A673 (cell line): Measurements from ENCODE around the gene ATP4A. TPM values are rescaled to one million over a fixed set of nuclear protein-coding genes. Genes with fewer than 3 reads are reported as not detected.
"Not testable (repeated sequence)": the region's sequence is repeated elsewhere in the genome, so short reads cannot be mapped to it uniquely, and the experiment has no call there.

Experiments
- BruUV-seq: library from RNA; stranded (reverse); fragments of 400-500 nt; replicated peaks from 2 replicates; lab custom pipeline; 2021; lab: Mats Ljungman, UMichigan
- CTCF ChIA-PET: fragments of 300-600 bp; sonication (Branson Sonifier 250); formaldehyde crosslinking; loops from one replicate; lab custom pipeline; 2022; ENCODE audit warnings: antibody characterized with exemption; lab: Charles Lee
- POLR2A ChIA-PET: fragments of 300-600 bp; sonication (Branson Sonifier 250); formaldehyde crosslinking; loops from one replicate; lab custom pipeline; 2022; ENCODE audit warnings: antibody characterized with exemption; ENCODE audit not compliant: low non-redundant PET; lab: Charles Lee
- DNase-seq: peaks from one replicate; pipeline ENCODE4 v3.0.0-alpha.2; 2015; ENCODE audit warnings: low spot score
- H3K27ac ChIP-seq: fragments of 200-600 bp; sonication (generic); 2 replicates; pipeline ENCODE4 v1.5.1; 2016; ENCODE audit warnings: mixed run types, low read depth, mild to moderate bottlenecking, mixed read lengths, antibody characterized with exemption, low read length; ENCODE audit not compliant: poor library complexity, severe bottlenecking
- H3K27me3 ChIP-seq: fragments of 200-600 bp; sonication (generic); replicated peaks from 2 replicates; pipeline ENCODE4 v1.6.1; 2017; ENCODE audit warnings: mixed run types, low read depth, mild to moderate bottlenecking, mixed read lengths, antibody characterized with exemption, low read length; ENCODE audit not compliant: insufficient read depth, poor library complexity
- H3K36me3 ChIP-seq: fragments of 200-600 bp; sonication (generic); 2 replicates; pipeline ENCODE4 v1.6.1; 2016; ENCODE audit warnings: mixed run types, mild to moderate bottlenecking, mixed read lengths, antibody characterized with exemption, low read length; ENCODE audit not compliant: insufficient read depth, poor library complexity, severe bottlenecking
- H3K4me1 ChIP-seq: fragments of 200-600 bp; sonication (generic); 2 replicates; pipeline ENCODE4 v1.6.1; 2017; ENCODE audit warnings: mixed run types, mild to moderate bottlenecking, mixed read lengths, antibody characterized with exemption, low read length; ENCODE audit not compliant: insufficient read depth, poor library complexity, severe bottlenecking
- H3K4me3 ChIP-seq: fragments of 200-600 bp; sonication (generic); 2 replicates; pipeline ENCODE4 v1.5.1; 2016; ENCODE audit warnings: low read depth, mixed run types, mild to moderate bottlenecking, mixed read lengths, low read length; ENCODE audit not compliant: poor library complexity, severe bottlenecking
- H3K9me3 ChIP-seq: fragments of 200-600 bp; sonication (generic); 2 replicates; pipeline ENCODE4 v1.6.1; 2016; ENCODE audit warnings: mixed run types, low read depth, mild to moderate bottlenecking, mixed read lengths, antibody characterized with exemption, low read length; ENCODE audit not compliant: poor library complexity, severe bottlenecking
- CTCF ChIP-seq: fragments of 300-800, 200-600 bp; sonication (generic); conservative IDR thresholded peaks from 2 replicates; pipeline ENCODE4 v1.5.1; 2017; ENCODE audit warnings: low read depth, mild to moderate bottlenecking, antibody characterized with exemption, low read length, moderate library complexity, mixed read lengths
- EZH2 ChIP-seq: fragments of 200-600 bp; sonication (generic); IDR thresholded peaks from 2 replicates; pipeline ENCODE4 v1.6.1; 2017; ENCODE audit warnings: borderline replicate concordance, low read depth, mild to moderate bottlenecking, mixed read lengths, antibody characterized with exemption, low read length; ENCODE audit not compliant: poor library complexity, severe bottlenecking
- intact Hi-C: fragments of 100-400 bp; cut with micrococcal nuclease; formaldehyde crosslinking; loops from one replicate; pipeline ENCODE4 v1.10.0; 2022; ENCODE audit not compliant: unreplicated experiment
- total RNA-seq: library from RNA; stranded (reverse); gene quantifications from 2 replicates; pipeline ENCODE4 v1.2.3, GENCODE V29; 2021

The ATP4A gene
- total RNA-seq, 1 experiment from 2014 or later = not detected

GRCh38 chr19:35601971-35602370 is 38.5 kb upstream of the ATP4A start:
- intact Hi-C loops = no loop called here
- no peaks in the 10 kb centered on the region for H3K4me1 ChIP-seq
- CTCF ChIA-PET = no interaction called here
- POLR2A ChIA-PET = no interaction called here
- H3K9me3 ChIP-seq = no peaks in the 10 kb centered on the region
- TF ChIP-seq EZH2 (no peak), CTCF (no peak)
- H3K4me3 ChIP-seq = no peak overlapping the region
- H3K36me3 ChIP-seq = no peaks in the 10 kb centered on the region
- H3K27ac ChIP-seq = no peak overlapping the region
- BruUV-seq = no TSS peak
- H3K27me3 ChIP-seq = no peaks in the 10 kb centered on the region
- no peak for DNase-seq

- CTCF ChIA-PET = no interaction called here
- Histone ChIP-seq H3K27ac (no peak overlapping the region), H3K9me3 (no peaks in the 10 kb centered on the region), H3K4me1 (no peaks in the 10 kb centered on the region), H3K4me3 (no peak overlapping the region), H3K36me3 (no peaks in the 10 kb centered on the region), H3K27me3 (no peaks in the 10 kb centered on the region)
- BruUV-seq = no TSS peak
- peak; percentile 51 for DNase-seq
- TF ChIP-seq EZH2 = no peak
- TF ChIP-seq CTCF = no peak
- intact Hi-C loops = no loop called here
- POLR2A ChIA-PET = no interaction called here
Observed at GRCh38 chr19:35596366-35596999, 33.0 kb upstream of the ATP4A start.

GRCh38 chr19:35595928-35596327 is 32.5 kb upstream of the ATP4A start:
- TF ChIP-seq EZH2 (no peak), CTCF (no peak)

GRCh38 chr19:35595026-35595425 is 31.6 kb upstream of the ATP4A start:
- CTCF ChIA-PET, DNase-seq, H3K9me3 ChIP-seq, H3K4me1 ChIP-seq, BruUV-seq, H3K27ac ChIP-seq, H3K36me3 ChIP-seq, H3K27me3 ChIP-seq, H3K4me3 ChIP-seq, intact Hi-C loops: not testable (repeated sequence)
- POLR2A ChIA-PET = interaction anchor here (0.6 kb wide), 1 partner anchor 327 kb away, joined by 4 read pairs; no protein-coding TSS in a partner anchor

More at GRCh38 chr19:35595928-35596327, 32.5 kb upstream of the ATP4A start:
- H3K27me3 ChIP-seq = no peaks in the 10 kb centered on the region
- DNase-seq = no peak
- intact Hi-C loops = no loop called here
- ChIA-PET POLR2A (no interaction called here), CTCF (no interaction called here)
- no peaks in the 10 kb centered on the region for H3K9me3 ChIP-seq
- H3K4me3 ChIP-seq = no peak overlapping the region
- no peak overlapping the region for H3K27ac ChIP-seq
- no TSS peak for BruUV-seq
- H3K36me3 ChIP-seq = no peaks in the 10 kb centered on the region
- H3K4me1 ChIP-seq = no peaks in the 10 kb centered on the region
